A549 treated with CpdA at 1 μM for 4 hours (cell line): ENCODE measurements around the gene NPC2. TPM values are rescaled to one million over a fixed set of nuclear protein-coding genes. Genes with fewer than 3 reads are reported as not detected.

Experiments
- total RNA-seq: library from RNA; stranded (reverse); fragments of 200-300 nt; extraction: Qiagen RNA extraction; gene quantifications from 5 replicates; pipeline ENCODE4 v1.2.3, GENCODE V29; 2022; ENCODE audit warnings: low read depth

The NPC2 gene
- total RNA-seq = 222 to 318 TPM (median 245 TPM) in 5 replicates

DNA sequence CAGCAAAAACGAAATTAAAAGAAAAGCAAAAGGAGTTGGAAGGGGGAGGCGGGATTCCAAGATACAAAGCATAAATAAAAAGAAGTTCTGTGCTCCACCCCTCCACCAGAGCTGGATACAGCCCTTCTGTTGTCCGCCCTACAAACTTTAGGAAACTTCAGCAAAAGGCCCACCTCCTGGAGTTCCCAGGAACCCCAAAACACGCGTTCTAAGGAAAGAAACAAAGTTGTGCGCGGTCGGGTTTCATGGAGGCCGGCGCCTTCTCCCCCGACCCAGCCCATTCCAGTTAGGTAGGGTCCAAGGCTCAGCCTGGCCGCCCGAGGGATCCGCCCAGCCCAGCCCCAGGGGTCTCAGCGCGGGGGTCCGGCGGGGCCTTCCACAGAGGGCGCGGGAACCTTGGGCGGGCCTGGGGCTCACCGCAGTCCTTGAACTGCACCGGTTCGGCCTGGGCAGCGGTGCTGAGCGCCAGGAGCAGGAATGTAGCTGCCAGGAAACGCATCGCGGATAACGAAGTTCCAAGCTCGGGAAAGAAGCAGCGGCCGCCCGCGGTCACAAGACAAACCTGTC lies at the start of gene NPC2:
NPC2 (minus strand) TSS at position 530 of the 567 bp plus-strand sequence; CDS start at position 499, 31 bp downstream.

GRCh38 chr14:74493343-74494261 lies 497 bp upstream of the NPC2 start, which contains the start of gene ISCA2:
Gene ISCA2 (plus strand): TSS chr14:74493765. CDS start chr14:74493775, 10 bp downstream.

Other genes starting within 250 kb of the NPC2 start
- gene ABCD4, start 190.4 kb downstream of the NPC2 start, total RNA-seq = 31.0 to 36.9 TPM (median 34.4 TPM) in 5 replicates
- not detected in 5 replicates for gene VRTN, start 144.8 kb downstream of the NPC2 start, total RNA-seq
- not detected in 5 replicates for gene SYNDIG1L, start 67.1 kb downstream of the NPC2 start, total RNA-seq
- gene ISCA2, start 460 bp upstream of the NPC2 start, total RNA-seq = 37.1 to 44.9 TPM (median 43.5 TPM) in 5 replicates
- 9.6 to 16.4 TPM (median 10.6 TPM) in 5 replicates for gene LTBP2, start 118.9 kb upstream of the NPC2 start, total RNA-seq
- gene AREL1, start 219.8 kb upstream of the NPC2 start, total RNA-seq = 22.2 to 30.3 TPM (median 27.1 TPM) in 5 replicates
- gene FCF1, start 219.8 kb upstream of the NPC2 start, total RNA-seq = 47.0 to 85.0 TPM (median 54.5 TPM) in 5 replicates